Activated naive CD8-positive, alpha-beta T cell treated with anti-CD3 and anti-CD28 coated beads for 36 hours (primary cell): ENCODE data around the gene SLC5A12. TPM values are rescaled to one million over a fixed set of nuclear protein-coding genes. Genes with fewer than 3 reads are reported as not detected.

ENCODE experiments used
- DNase-seq: peaks from one replicate; pipeline ENCODE4 v3.0.0; 2021
- H3K27ac Mint-ChIP-seq: one replicate; pipeline ENCODE4 v1.8.0; 2022; ENCODE audit warnings: mild to moderate bottlenecking, moderate library complexity, mixed read lengths
- H3K27me3 Mint-ChIP-seq: one replicate; pipeline ENCODE4 v1.8.0; 2022; ENCODE audit warnings: mild to moderate bottlenecking, mixed read lengths
- H3K36me3 Mint-ChIP-seq: one replicate; pipeline ENCODE4 v1.8.0; 2021; ENCODE audit warnings: mild to moderate bottlenecking, mixed read lengths
- H3K4me1 Mint-ChIP-seq: one replicate; pipeline ENCODE4 v1.8.0; 2021; ENCODE audit warnings: mixed read lengths
- H3K4me3 Mint-ChIP-seq: one replicate; pipeline ENCODE4 v1.8.0; 2022; ENCODE audit warnings: mild to moderate bottlenecking, moderate library complexity, mixed read lengths
- H3K9me3 Mint-ChIP-seq: one replicate; pipeline ENCODE4 v1.8.0; 2022; ENCODE audit warnings: mixed read lengths
- total RNA-seq, 2 experiments: library from RNA; stranded (reverse); gene quantifications; one replicate each; pipeline ENCODE4 v1.2.3, GENCODE V29; 2021

The SLC5A12 gene
- total RNA-seq, 2 experiments from 2014 or later = not detected

DNA sequence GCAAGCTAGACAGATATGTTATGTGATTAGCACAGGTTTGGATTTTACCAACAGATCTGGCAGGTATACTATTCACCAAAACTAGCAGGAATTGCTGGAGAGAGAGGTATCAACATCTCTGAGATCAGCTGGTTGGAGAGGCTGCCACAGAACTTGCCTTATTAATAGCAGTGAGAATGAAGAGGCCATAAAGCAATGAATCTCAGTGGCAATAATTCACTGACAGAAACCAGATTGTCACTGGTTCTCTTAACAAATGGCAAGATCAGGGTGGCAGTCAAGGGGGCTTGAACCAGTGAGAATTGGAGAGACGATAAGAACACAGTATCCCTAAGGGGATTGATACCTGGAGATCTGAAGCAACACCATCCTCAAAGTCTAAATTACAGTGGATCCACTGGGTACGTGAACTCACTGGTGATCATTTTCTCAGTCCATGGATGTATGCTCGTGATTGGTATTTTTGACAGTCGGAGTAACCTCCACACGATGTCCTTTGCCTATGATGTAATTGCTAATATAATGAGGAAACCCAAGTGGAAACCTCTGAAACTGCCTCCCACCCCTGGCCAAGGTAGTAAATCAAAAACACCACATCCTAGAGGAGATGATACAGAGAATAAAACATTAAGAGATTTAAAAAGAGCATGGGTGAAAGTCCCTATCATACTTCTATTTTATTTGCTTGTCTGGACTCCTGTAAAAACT lies 17.7 kb upstream of the SLC5A12 start:
- H3K27ac Mint-ChIP-seq = no peak overlapping the region
- no peaks in the 10 kb centered on the region for H3K36me3 Mint-ChIP-seq
- DNase-seq = no peak
- no peak overlapping the region for H3K4me3 Mint-ChIP-seq
- no peaks in the 10 kb centered on the region for H3K4me1 Mint-ChIP-seq
- peaks cover 6% of the 10 kb centered on the region for H3K9me3 Mint-ChIP-seq
- no peaks in the 10 kb centered on the region for H3K27me3 Mint-ChIP-seq

DNA sequence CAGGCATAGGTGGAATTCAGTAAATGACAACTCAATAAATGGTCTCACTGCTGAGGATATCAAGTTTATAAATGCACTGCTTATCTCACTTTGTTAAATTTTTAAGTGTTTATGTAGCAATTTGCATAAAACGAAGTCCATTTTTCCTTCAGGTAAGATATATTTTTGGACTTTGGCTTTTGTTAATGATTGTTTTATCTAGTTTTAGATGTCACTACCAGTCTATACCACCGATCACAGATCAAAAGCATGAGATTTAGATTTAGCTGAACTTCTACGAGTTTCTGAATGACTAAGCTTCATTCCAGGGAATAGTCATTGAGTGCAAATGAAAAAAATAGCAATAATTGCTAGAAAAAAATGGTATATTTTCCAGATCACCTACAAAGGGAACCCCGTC lies 12.8 kb upstream of the SLC5A12 start:
- no peaks in the 10 kb centered on the region for H3K27me3 Mint-ChIP-seq
- peaks cover 11% of the 10 kb centered on the region for H3K9me3 Mint-ChIP-seq
- H3K27ac Mint-ChIP-seq = no peak overlapping the region
- no peak overlapping the region for H3K4me3 Mint-ChIP-seq
- no peaks in the 10 kb centered on the region for H3K36me3 Mint-ChIP-seq
- DNase-seq = no peak
- no peaks in the 10 kb centered on the region for H3K4me1 Mint-ChIP-seq

GRCh38 chr11:26731084-26731456 lies 9.2 kb upstream of the SLC5A12 start:
- Mint-ChIP-seq H3K36me3 (no peaks in the 10 kb centered on the region), H3K9me3 (peaks cover 10% of the 10 kb centered on the region), H3K4me1 (no peaks in the 10 kb centered on the region), H3K27me3 (no peaks in the 10 kb centered on the region), H3K4me3 (no peak overlapping the region), H3K27ac (no peak overlapping the region)
- no peak for DNase-seq

- Mint-ChIP-seq H3K36me3 (no peaks in the 10 kb centered on the region), H3K9me3 (peaks cover 10% of the 10 kb centered on the region), H3K4me1 (no peaks in the 10 kb centered on the region), H3K4me3 (no peak overlapping the region), H3K27me3 (no peaks in the 10 kb centered on the region), H3K27ac (no peak overlapping the region)
- DNase-seq = no peak
Measured at GRCh38 chr11:26730414-26731083, 8.7 kb upstream of the SLC5A12 start.

DNA sequence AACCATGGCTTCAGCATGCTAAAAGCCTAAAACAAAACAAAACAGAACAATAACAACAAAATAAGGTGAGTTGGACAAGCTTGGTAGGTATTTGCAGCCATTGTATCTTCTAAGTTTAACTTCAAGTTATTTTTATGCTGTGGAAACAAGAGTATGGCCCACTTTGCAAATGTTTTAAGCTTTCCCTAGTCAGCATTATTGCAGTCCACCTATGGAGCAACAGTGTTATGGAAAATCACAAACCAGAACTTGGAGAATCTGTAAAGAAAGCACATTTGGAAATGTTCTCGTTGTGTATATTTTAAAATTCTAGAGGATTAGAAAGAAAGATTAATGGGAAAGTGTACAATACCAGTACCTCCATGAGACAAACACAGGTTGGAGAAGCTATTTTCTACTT lies 7.4 kb upstream of the SLC5A12 start:
- DNase-seq = no peak
- no peaks in the 10 kb centered on the region for H3K4me1 Mint-ChIP-seq
- H3K27ac Mint-ChIP-seq = no peak overlapping the region
- H3K36me3 Mint-ChIP-seq = no peaks in the 10 kb centered on the region
- no peaks in the 10 kb centered on the region for H3K27me3 Mint-ChIP-seq
- H3K4me3 Mint-ChIP-seq = no peak overlapping the region
- peaks cover 8% of the 10 kb centered on the region for H3K9me3 Mint-ChIP-seq

GRCh38 chr11:26726960-26727359 lies 5.1 kb upstream of the SLC5A12 start:
- H3K9me3 Mint-ChIP-seq = peaks cover 4% of the 10 kb centered on the region
- no peaks in the 10 kb centered on the region for H3K4me1 Mint-ChIP-seq
- H3K27ac Mint-ChIP-seq = no peak overlapping the region
- H3K4me3 Mint-ChIP-seq = no peak overlapping the region
- no peaks in the 10 kb centered on the region for H3K36me3 Mint-ChIP-seq
- DNase-seq = no peak
- no peaks in the 10 kb centered on the region for H3K27me3 Mint-ChIP-seq

GRCh38 chr11:26719998-26720397 lies 1.9 kb downstream of the SLC5A12 start:
- Mint-ChIP-seq H3K9me3 (no peaks in the 10 kb centered on the region), H3K36me3 (no peaks in the 10 kb centered on the region), H3K27me3 (no peaks in the 10 kb centered on the region), H3K4me1 (no peaks in the 10 kb centered on the region), H3K27ac (no peak overlapping the region), H3K4me3 (no peak overlapping the region)
- DNase-seq = no peak

GRCh38 chr11:26719289-26719973 lies 2.4 kb downstream of the SLC5A12 start:
- H3K36me3 Mint-ChIP-seq = no peaks in the 10 kb centered on the region
- no peaks in the 10 kb centered on the region for H3K27me3 Mint-ChIP-seq
- no peaks in the 10 kb centered on the region for H3K9me3 Mint-ChIP-seq
- no peak for DNase-seq
- no peaks in the 10 kb centered on the region for H3K4me1 Mint-ChIP-seq
- H3K4me3 Mint-ChIP-seq = no peak overlapping the region
- no peak overlapping the region for H3K27ac Mint-ChIP-seq

GRCh38 chr11:26717771-26718170 lies 4.1 kb downstream of the SLC5A12 start:
- Mint-ChIP-seq H3K4me3 (no peak overlapping the region), H3K9me3 (no peaks in the 10 kb centered on the region), H3K36me3 (no peaks in the 10 kb centered on the region), H3K4me1 (no peaks in the 10 kb centered on the region), H3K27me3 (no peaks in the 10 kb centered on the region), H3K27ac (no peak overlapping the region)
- no peak for DNase-seq

- no peak for DNase-seq
- H3K36me3 Mint-ChIP-seq = no peaks in the 10 kb centered on the region
- H3K27me3 Mint-ChIP-seq = no peaks in the 10 kb centered on the region
- no peak overlapping the region for H3K27ac Mint-ChIP-seq
- no peaks in the 10 kb centered on the region for H3K4me1 Mint-ChIP-seq
- no peak overlapping the region for H3K4me3 Mint-ChIP-seq
- H3K9me3 Mint-ChIP-seq = no peaks in the 10 kb centered on the region
Measured at GRCh38 chr11:26715133-26715532, 6.7 kb downstream of the SLC5A12 start.

DNA sequence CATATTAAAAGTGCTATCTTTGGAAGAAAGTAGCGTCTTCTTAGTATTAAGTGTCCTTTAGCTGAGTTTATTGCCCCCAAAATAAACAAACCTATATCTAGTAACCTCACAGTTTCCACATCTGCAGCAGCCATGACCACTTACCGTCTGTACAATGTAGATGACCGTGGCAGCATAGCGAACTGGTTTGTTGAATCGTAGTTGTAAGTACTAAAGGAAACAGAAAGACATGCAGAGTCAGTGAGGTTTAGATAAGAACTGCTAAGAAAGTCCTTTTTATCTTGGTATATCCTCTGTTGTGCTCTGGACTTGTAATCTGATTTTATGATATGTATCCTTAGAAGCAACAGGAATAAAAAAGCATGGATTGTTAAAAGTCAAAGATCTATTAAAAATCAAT lies 9.4 kb downstream of the SLC5A12 start:
- Mint-ChIP-seq H3K36me3 (no peaks in the 10 kb centered on the region), H3K27ac (no peak overlapping the region), H3K4me3 (no peak overlapping the region), H3K4me1 (no peaks in the 10 kb centered on the region), H3K27me3 (no peaks in the 10 kb centered on the region), H3K9me3 (no peaks in the 10 kb centered on the region)
- DNase-seq = no peak

GRCh38 chr11:26710489-26710888 lies 11.4 kb downstream of the SLC5A12 start:
- Mint-ChIP-seq H3K9me3 (peaks cover 1% of the 10 kb centered on the region), H3K27me3 (no peaks in the 10 kb centered on the region), H3K27ac (no peak overlapping the region), H3K36me3 (no peaks in the 10 kb centered on the region), H3K4me3 (no peak overlapping the region), H3K4me1 (no peaks in the 10 kb centered on the region)
- DNase-seq = no peak

DNA sequence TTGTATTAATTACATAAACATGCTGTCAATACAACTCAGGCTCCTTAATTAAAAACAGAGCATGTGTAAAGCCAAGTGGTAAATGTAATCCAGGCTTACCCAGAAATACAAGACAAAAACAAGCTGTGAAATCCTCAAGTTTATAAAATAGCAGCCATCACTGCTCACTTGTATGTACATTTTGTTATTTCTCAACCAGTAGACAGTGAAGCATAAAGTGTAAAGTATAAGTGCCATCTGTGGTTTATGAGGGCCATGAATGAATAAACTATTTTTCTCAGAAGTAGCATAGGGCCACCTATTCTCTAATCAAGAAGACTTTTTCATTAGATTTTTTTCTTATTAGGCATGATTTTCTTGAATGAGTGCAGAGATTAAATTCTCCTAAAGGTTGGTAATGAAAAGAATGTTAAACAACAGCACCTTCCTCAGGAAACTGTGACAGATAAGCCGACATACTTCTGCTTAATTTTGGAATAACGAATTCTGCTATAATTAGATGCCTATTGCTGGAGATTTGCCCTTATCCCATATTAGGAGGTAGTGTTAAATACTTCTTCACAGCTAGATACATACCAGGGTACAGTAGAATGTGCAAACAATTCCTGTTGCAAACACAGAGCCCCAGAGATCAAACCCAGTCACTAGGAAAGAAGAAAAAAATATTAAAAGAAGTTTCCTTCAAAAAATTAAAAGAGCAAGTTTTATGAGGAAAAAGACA lies 13.0 kb downstream of the SLC5A12 start:
- H3K36me3 Mint-ChIP-seq = no peaks in the 10 kb centered on the region
- no peak overlapping the region for H3K27ac Mint-ChIP-seq
- peaks cover 1% of the 10 kb centered on the region for H3K9me3 Mint-ChIP-seq
- no peaks in the 10 kb centered on the region for H3K4me1 Mint-ChIP-seq
- H3K27me3 Mint-ChIP-seq = no peaks in the 10 kb centered on the region
- H3K4me3 Mint-ChIP-seq = no peak overlapping the region
- DNase-seq = no peak

GRCh38 chr11:26706181-26706580 lies 15.7 kb downstream of the SLC5A12 start:
- H3K27ac Mint-ChIP-seq = no peak overlapping the region
- no peak overlapping the region for H3K4me3 Mint-ChIP-seq
- peaks cover 1% of the 10 kb centered on the region for H3K9me3 Mint-ChIP-seq
- no peaks in the 10 kb centered on the region for H3K27me3 Mint-ChIP-seq
- H3K36me3 Mint-ChIP-seq = no peaks in the 10 kb centered on the region
- H3K4me1 Mint-ChIP-seq = no peaks in the 10 kb centered on the region
- no peak for DNase-seq

GRCh38 chr11:26704249-26704648 lies 17.6 kb downstream of the SLC5A12 start:
- H3K27ac Mint-ChIP-seq = no peak overlapping the region
- peaks cover 1% of the 10 kb centered on the region for H3K9me3 Mint-ChIP-seq
- H3K4me1 Mint-ChIP-seq = no peaks in the 10 kb centered on the region
- no peak for DNase-seq
- no peaks in the 10 kb centered on the region for H3K27me3 Mint-ChIP-seq
- no peak overlapping the region for H3K4me3 Mint-ChIP-seq
- H3K36me3 Mint-ChIP-seq = no peaks in the 10 kb centered on the region
